Bronchial epithelial cell (primary cell): ENCODE measurements around the gene TNRC6B. TPM values are rescaled to one million over a fixed set of nuclear protein-coding genes. Genes with fewer than 3 reads are reported as not detected.

Experiments
- DNase-seq: peaks from one replicate; pipeline ENCODE4 v3.0.0-alpha.2; 2010; ENCODE audit warnings: low read depth
- FAIRE-seq: peaks from 2 replicates; lab custom pipeline; 2011; peaks lifted over from hg19 to GRCh38; lab: Jason Lieb, UNC
- H3K27me3 ChIP-seq: 2 replicates; pipeline ENCODE4 v1.5.1; 2011; ENCODE audit warnings: low read length; ENCODE audit not compliant: control insufficient read depth, insufficient read depth
- H3K36me3 ChIP-seq: 2 replicates; pipeline ENCODE4 v1.5.1; 2011; ENCODE audit warnings: low read length; ENCODE audit not compliant: control insufficient read depth, insufficient read depth
- H3K4me3 ChIP-seq: 2 replicates; pipeline ENCODE4 v1.5.1; 2011; ENCODE audit warnings: mild to moderate bottlenecking, low read depth, low read length, control low read depth
- total RNA-seq: library from RNA; depleted of rRNA; stranded (reverse); fragments of >200 nt; gene quantifications from 2 replicates; pipeline ENCODE4 v1.2.1, GENCODE V29; 2014
- TF ChIP-seq, protein P1 (sequence below): IDR thresholded peaks from 2 replicates; pipeline ENCODE4 v1.5.1; 2011; ENCODE audit warnings: mild to moderate bottlenecking, moderate library complexity, low read length, control low read depth, inconsistent platforms; ENCODE audit not compliant: insufficient read depth, severe bottlenecking

Gene TNRC6B
- total RNA-seq, 1 donor from 2014 or later = 8.4 TPM

DNA sequence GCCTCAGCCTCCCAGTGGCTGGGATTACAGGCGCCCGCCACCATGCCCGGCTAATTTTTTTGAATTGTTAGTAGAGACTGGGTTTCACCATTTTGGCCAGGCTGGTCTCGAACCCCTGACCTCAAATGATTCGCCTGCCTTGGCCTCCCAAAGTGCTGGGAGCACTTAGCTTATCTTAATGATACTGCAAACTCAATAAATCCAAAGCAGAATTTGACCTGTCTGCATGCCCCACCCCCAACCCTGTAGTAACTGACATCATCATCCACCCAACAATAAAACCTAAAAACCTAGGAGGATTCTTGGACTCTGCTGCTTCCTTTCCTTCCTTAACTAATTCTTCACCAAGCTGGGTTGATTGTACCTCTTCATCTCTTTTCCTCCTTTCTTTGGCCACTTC lies 162.3 kb downstream of the TNRC6B start:
- FAIRE-seq = no peak
- Histone ChIP-seq H3K4me3 (no peak overlapping the region), H3K27me3 (no peaks in the 10 kb centered on the region), H3K36me3 (no peaks in the 10 kb centered on the region)
- DNase-seq = no peak
- TF ChIP-seq, protein P1, sequence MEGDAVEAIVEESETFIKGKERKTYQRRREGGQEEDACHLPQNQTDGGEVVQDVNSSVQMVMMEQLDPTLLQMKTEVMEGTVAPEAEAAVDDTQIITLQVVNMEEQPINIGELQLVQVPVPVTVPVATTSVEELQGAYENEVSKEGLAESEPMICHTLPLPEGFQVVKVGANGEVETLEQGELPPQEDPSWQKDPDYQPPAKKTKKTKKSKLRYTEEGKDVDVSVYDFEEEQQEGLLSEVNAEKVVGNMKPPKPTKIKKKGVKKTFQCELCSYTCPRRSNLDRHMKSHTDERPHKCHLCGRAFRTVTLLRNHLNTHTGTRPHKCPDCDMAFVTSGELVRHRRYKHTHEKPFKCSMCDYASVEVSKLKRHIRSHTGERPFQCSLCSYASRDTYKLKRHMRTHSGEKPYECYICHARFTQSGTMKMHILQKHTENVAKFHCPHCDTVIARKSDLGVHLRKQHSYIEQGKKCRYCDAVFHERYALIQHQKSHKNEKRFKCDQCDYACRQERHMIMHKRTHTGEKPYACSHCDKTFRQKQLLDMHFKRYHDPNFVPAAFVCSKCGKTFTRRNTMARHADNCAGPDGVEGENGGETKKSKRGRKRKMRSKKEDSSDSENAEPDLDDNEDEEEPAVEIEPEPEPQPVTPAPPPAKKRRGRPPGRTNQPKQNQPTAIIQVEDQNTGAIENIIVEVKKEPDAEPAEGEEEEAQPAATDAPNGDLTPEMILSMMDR = no peak

DNA sequence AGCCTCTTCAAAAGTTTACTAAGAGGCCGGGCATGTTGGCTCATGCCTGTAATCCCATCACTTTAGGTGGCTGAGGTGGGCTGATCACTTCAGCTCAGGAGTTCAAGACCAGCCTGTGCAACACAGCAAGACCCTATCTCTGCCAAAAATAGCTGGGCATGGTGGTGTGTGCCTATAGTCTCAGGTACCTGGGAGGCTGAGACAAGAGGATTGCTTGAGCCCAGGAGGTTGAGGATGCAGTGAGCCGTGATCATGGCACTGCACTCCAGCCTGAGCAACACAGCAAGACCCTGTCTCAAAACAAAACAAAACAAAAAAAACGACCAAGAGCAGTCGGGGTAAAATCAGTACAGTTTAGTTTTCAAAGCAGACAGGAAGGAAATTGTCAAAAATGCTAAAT lies 163.9 kb downstream of the TNRC6B start:
- Histone ChIP-seq H3K36me3 (no peaks in the 10 kb centered on the region), H3K27me3 (no peaks in the 10 kb centered on the region), H3K4me3 (no peak overlapping the region)
- TF ChIP-seq, protein P1 = no peak
- no peak for FAIRE-seq
- DNase-seq = peak; percentile 5

DNA sequence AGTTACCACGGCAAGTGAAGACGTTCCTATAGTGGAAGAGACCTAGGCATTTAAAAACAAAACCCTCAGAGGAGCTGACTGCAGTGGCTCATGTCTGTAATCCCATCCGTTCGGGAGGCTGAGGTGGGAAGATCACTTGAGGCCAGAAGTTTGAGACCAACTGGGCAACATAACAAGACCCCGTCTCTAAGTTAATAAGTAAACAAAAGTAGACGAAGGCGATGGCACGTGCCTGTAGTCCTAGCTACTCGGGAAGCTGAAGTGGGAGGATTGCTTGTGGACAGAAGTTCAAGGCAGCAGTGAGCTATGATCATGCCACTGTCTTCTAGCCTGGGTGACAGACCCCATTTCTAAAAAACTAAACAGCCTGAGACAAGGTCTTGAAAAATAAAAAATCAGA lies 164.8 kb downstream of the TNRC6B start:
- peak; percentile 3 for DNase-seq
- Histone ChIP-seq H3K4me3 (no peak overlapping the region), H3K36me3 (no peaks in the 10 kb centered on the region), H3K27me3 (no peaks in the 10 kb centered on the region)
- FAIRE-seq = no peak
- TF ChIP-seq, protein P1 = no peak

DNA sequence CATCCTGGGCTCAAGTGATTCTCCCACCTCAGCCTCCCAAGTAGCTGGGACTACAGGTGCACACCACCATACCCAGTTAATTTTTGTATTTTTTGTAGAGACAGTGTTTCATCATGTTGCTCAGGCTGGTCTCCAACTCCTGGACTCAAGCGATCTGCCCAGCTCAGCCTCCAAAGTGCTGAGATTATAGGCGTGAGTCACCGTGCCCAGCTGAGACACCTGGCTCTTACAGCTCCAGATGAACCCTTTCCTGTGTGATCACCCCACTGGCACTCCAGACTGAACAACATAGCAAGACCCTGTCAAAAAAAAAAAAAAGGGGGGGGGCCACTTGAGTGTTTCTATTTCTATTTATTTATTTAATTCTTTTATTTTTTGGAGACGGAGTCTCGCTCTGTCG lies 167.5 kb downstream of the TNRC6B start:
- H3K36me3 ChIP-seq = peaks cover 3% of the 10 kb centered on the region
- no peak for FAIRE-seq
- H3K27me3 ChIP-seq = no peaks in the 10 kb centered on the region
- DNase-seq = peak; percentile 44
- H3K4me3 ChIP-seq = no peak overlapping the region
- TF ChIP-seq, protein P1 = no peak

DNA sequence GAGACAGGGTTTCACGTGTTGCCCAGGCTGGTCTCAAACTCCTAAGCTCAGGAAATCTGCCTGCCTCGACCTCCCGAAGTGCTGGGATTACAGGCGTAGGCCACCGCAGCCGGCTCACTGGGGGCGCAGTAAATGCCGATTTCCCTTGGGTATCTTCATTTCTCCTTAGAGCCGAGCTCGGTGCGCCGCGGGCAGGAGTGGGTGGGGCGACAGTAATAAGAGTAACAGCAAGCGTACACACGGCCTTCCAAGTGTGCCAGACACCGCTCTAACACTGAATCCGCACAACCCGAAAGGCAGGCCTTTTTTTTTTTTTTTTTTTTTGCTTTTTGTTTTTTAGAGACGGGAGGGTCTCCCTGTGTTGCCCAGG lies 168.1 kb downstream of the TNRC6B start:
- TF ChIP-seq, protein P1 = no peak
- Histone ChIP-seq H3K27me3 (no peaks in the 10 kb centered on the region), H3K4me3 (peak overlapping the region; percentile 75), H3K36me3 (peaks cover 3% of the 10 kb centered on the region)
- DNase-seq = peak; percentile 38
- no peak for FAIRE-seq
